Measurements from ENCODE around the gene NEK4. TPM values are rescaled to one million over a fixed set of nuclear protein-coding genes. Genes with fewer than 3 reads are reported as not detected.
A peak's percentile ranks its signal among the peaks of the same experiment; 100 is the strongest.

The NEK4 gene
- total and polyA plus RNA-seq, 2 of the 13 experiments (the other 11 are each of a cell fraction or from before 2014, with no cell fraction given): 16.5 to 38.0 TPM

DNA sequence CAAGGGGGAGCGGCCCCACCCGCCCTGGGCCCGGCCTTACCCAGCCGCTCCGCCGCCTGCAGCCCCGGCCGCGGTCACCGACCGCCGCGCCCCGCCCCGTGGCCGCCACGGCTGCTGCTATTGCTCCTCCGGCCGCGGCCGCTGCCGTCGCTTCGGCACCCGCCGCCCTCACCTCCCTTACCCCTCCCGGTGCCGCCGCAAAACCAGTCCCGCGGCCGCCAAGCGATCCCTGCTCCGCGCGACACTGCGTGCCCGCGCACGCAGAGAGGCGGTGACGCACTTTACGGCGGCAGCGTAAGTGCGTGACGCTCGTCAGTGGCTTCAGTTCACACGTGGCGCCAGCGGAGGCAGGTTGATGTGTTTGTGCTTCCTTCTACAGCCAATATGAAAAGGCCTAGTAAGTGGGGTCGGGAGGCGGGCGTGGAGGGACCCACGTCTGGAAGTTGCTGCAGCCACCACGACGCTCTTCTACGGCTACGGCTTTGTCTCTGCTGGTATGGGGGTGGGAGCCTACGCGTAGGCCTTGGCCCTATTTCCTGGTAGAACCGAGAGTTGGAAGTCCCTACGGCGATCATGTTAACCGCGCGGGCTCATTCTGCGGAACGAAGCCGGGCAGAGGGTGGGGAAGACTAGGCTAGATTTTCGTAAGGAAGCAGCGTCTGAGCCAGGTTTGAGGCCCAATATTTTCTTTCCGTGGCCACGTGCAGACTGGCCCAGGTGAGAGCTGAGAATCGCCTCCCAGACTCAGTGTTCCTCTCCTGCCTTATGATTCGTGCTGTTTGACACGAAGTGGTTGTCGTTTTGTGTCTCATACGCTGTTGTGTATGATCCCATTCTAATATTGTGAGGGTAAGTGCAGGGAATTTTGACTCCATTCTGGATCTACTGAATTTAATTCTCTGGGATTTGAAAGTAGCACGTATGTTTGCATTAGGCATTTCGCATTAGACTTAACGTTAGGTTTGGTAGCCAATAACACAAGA lies 84.7 kb downstream of the NEK4 start, which contains the start of the genes GNL3 and PBRM1 (continued):
- TF ChIP-seq ZNF367 (CRISPR knock-in tag; IDR thresholded peaks at IDR 0.05; ENCODE audit: borderline replicate concordance) (no peak), POGZ (CRISPR knock-in tag; IDR thresholded peaks at IDR 0.05) (peak; percentile 70), ZNF44 (CRISPR knock-in tag; IDR thresholded peaks at IDR 0.05) (no peak), ZNF451 (CRISPR knock-in tag; IDR thresholded peaks at IDR 0.05) (peak; percentile 82; the same call in 1 of the 2 replicates), HOXD1 (CRISPR knock-in tag; IDR thresholded peaks at IDR 0.05) (peak; percentile 66), KLF6 (CRISPR knock-in tag; IDR thresholded peaks at IDR 0.05) (peak; percentile 78), PLRG1 (conservative IDR thresholded peaks at IDR 0.05) (no peak), KDM1A (CRISPR knock-in tag; IDR thresholded peaks at IDR 0.05) (no peak), ZFP82 (CRISPR knock-in tag; IDR thresholded peaks at IDR 0.05; ENCODE audit: borderline replicate concordance) (no peak), TEAD3 (CRISPR knock-in tag; optimal IDR thresholded peaks at IDR 0.05; ENCODE audit: borderline replicate concordance) (peak; percentile 86), KDM5A (IDR thresholded peaks at IDR 0.05; ENCODE audit: borderline replicate concordance, low read length) (peak; percentile 55; the same call in 1 of the 2 replicates), ZBTB20 (CRISPR knock-in tag; IDR thresholded peaks at IDR 0.05; ENCODE audit: borderline replicate concordance, low read depth) (peak; percentile 66; the same call in 1 of the 2 replicates)
- TF ChIP-seq, protein P1, sequence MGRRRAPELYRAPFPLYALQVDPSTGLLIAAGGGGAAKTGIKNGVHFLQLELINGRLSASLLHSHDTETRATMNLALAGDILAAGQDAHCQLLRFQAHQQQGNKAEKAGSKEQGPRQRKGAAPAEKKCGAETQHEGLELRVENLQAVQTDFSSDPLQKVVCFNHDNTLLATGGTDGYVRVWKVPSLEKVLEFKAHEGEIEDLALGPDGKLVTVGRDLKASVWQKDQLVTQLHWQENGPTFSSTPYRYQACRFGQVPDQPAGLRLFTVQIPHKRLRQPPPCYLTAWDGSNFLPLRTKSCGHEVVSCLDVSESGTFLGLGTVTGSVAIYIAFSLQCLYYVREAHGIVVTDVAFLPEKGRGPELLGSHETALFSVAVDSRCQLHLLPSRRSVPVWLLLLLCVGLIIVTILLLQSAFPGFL (CRISPR knock-in tag; IDR thresholded peaks at IDR 0.05): no peak
- TF ChIP-seq, protein P2, sequence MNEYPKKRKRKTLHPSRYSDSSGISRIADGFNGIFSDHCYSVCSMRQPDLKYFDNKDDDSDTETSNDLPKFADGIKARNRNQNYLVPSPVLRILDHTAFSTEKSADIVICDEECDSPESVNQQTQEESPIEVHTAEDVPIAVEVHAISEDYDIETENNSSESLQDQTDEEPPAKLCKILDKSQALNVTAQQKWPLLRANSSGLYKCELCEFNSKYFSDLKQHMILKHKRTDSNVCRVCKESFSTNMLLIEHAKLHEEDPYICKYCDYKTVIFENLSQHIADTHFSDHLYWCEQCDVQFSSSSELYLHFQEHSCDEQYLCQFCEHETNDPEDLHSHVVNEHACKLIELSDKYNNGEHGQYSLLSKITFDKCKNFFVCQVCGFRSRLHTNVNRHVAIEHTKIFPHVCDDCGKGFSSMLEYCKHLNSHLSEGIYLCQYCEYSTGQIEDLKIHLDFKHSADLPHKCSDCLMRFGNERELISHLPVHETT (CRISPR knock-in tag; conservative IDR thresholded peaks at IDR 0.05): peak; percentile 96
- TF ChIP-seq, protein P3, sequence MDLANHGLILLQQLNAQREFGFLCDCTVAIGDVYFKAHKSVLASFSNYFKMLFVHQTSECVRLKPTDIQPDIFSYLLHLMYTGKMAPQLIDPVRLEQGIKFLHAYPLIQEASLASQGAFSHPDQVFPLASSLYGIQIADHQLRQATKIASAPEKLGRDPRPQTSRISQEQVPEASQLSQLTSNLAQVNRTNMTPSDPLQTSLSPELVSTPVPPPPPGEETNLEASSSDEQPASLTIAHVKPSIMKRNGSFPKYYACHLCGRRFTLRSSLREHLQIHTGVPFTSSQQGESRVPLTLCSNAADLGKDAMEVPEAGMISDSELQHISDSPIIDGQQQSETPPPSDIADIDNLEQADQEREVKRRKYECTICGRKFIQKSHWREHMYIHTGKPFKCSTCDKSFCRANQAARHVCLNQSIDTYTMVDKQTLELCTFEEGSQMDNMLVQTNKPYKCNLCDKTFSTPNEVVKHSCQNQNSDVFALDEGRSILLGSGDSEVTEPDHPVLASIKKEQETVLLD (CRISPR knock-in tag; IDR thresholded peaks at IDR 0.05; ENCODE audit: low read depth): peak; percentile 98
- TF ChIP-seq, protein P4, sequence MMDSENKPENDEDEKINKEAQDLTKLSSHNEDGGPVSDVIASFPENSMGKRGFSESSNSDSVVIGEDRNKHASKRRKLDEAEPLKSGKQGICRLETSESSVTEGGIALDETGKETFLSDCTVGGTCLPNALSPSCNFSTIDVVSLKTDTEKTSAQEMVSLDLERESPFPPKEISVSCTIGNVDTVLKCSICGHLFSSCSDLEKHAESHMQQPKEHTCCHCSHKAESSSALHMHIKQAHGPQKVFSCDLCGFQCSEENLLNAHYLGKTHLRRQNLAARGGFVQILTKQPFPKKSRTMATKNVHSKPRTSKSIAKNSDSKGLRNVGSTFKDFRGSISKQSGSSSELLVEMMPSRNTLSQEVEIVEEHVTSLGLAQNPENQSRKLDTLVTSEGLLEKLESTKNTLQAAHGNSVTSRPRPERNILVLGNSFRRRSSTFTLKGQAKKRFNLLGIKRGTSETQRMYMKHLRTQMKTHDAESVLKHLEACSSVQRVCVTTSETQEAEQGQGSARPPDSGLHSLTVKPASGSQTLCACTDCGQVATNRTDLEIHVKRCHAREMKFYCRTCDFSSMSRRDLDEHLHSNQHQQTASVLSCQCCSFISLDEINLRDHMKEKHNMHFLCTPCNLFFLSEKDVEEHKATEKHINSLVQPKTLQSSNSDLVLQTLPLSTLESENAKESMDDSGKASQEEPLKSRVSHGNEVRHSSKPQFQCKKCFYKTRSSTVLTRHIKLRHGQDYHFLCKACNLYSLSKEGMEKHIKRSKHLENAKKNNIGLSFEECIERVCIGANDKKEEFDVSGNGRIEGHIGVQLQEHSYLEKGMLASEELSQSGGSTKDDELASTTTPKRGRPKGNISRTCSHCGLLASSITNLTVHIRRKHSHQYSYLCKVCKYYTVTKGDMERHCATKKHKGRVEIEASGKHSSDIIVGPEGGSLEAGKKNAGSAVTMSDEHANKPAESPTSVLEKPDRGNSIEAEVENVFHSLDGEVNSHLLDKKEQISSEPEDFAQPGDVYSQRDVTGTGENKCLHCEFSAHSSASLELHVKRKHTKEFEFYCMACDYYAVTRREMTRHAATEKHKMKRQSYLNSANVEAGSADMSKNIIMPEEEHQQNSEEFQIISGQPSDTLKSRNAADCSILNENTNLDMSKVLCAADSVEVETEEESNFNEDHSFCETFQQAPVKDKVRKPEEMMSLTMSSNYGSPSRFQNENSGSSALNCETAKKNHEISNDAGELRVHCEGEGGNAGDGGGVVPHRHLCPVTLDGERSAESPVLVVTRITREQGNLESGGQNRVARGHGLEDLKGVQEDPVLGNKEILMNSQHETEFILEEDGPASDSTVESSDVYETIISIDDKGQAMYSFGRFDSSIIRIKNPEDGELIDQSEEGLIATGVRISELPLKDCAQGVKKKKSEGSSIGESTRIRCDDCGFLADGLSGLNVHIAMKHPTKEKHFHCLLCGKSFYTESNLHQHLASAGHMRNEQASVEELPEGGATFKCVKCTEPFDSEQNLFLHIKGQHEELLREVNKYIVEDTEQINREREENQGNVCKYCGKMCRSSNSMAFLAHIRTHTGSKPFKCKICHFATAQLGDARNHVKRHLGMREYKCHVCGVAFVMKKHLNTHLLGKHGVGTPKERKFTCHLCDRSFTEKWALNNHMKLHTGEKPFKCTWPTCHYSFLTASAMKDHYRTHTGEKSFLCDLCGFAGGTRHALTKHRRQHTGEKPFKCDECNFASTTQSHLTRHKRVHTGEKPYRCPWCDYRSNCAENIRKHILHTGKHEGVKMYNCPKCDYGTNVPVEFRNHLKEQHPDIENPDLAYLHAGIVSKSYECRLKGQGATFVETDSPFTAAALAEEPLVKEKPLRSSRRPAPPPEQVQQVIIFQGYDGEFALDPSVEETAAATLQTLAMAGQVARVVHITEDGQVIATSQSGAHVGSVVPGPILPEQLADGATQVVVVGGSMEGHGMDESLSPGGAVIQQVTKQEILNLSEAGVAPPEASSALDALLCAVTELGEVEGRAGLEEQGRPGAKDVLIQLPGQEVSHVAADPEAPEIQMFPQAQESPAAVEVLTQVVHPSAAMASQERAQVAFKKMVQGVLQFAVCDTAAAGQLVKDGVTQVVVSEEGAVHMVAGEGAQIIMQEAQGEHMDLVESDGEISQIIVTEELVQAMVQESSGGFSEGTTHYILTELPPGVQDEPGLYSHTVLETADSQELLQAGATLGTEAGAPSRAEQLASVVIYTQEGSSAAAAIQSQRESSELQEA (CRISPR knock-in tag; IDR thresholded peaks at IDR 0.05; ENCODE audit: not compliant biosample characterization): peak; percentile 89

Data from HepG2 (cell line).